Stimulated activated naive B cell treated with anti-CD40 and anti-IgM and Interleukin-4, amounts not matched to agents 10 μg/mL and 1 μg/mL and 100 μg/mL, for 72 hours (primary cell): Measurements from ENCODE around the gene ARHGAP42.
"Not testable (repeated sequence)": the region's sequence is repeated elsewhere in the genome, so short reads cannot be mapped to it uniquely, and the experiment has no call there.

Experiments
- ATAC-seq, 2 donors: fragments of 150-1000 bp; cut with Tn5 transposase; replicated peaks; 2 replicates each; pipeline ENCODE4 v1.10.0; 2021; ENCODE audit warnings: moderate library complexity in 1 of 2
- DNase-seq: peaks from one replicate; pipeline ENCODE4 v3.0.0; 2021
- H3K27ac Mint-ChIP-seq: one replicate; pipeline ENCODE4 v1.8.0; 2022; ENCODE audit warnings: mild to moderate bottlenecking, mixed read lengths
- H3K27me3 Mint-ChIP-seq, 2 donors: one replicate each; pipeline ENCODE4 v1.8.0; 2022; ENCODE audit warnings: mixed read lengths in 2 of 2
- H3K36me3 Mint-ChIP-seq, 2 donors: one replicate each; pipeline ENCODE4 v1.8.0; 2022; ENCODE audit warnings: mixed read lengths in 2 of 2, mild to moderate bottlenecking in 1 of 2
- H3K4me1 Mint-ChIP-seq, 2 donors: one replicate each; pipeline ENCODE4 v1.8.0; 2022; ENCODE audit warnings: mixed read lengths in 2 of 2, mild to moderate bottlenecking in 1 of 2
- H3K4me3 Mint-ChIP-seq, 2 donors: one replicate each; pipeline ENCODE4 v1.8.0; 2022; ENCODE audit warnings: mild to moderate bottlenecking in 2 of 2, mixed read lengths in 2 of 2, moderate library complexity in 1 of 2
- H3K9me3 Mint-ChIP-seq, 2 donors: one replicate each; pipeline ENCODE4 v1.8.0; 2022; ENCODE audit warnings: mixed read lengths in 2 of 2, mild to moderate bottlenecking in 1 of 2

ARHGAP42 gene

GRCh38 chr11:100999756-101000155 lies 312.7 kb downstream of the ARHGAP42 start:
- H3K36me3 Mint-ChIP-seq: no peaks in the 10 kb centered on the region
- peaks cover 7 to 10% of the 10 kb centered on the region in 2 donors for H3K4me1 Mint-ChIP-seq
- no peak overlapping the region for H3K27ac Mint-ChIP-seq
- DNase-seq (peak; percentile 44), ATAC-seq (peak; percentile 93 to 96)
- H3K9me3 Mint-ChIP-seq: no peaks in the 10 kb centered on the region
- H3K4me3 Mint-ChIP-seq: no peak overlapping the region
- peaks cover 11% of the 10 kb centered on the region in 2 donors for H3K27me3 Mint-ChIP-seq

GRCh38 chr11:101003468-101003867 lies 316.4 kb downstream of the ARHGAP42 start:
- Mint-ChIP-seq H3K4me3 (no peak overlapping the region), H3K9me3 (no peaks in the 10 kb centered on the region), H3K36me3 (no peaks in the 10 kb centered on the region), H3K27me3 (peaks cover 11% of the 10 kb centered on the region in 2 donors), H3K27ac (no peak overlapping the region), H3K4me1 (peaks cover 9 to 19% of the 10 kb centered on the region in 2 donors)
- no peak for ATAC-seq
- DNase-seq: no peak

GRCh38 chr11:101008961-101009689 lies 322.0 kb downstream of the ARHGAP42 start:
- peak; percentile 93 to 95 for ATAC-seq
- Mint-ChIP-seq H3K4me3 (peak overlapping the region; percentile 3 to 41), H3K4me1 (peaks cover 18 to 29% of the 10 kb centered on the region in 2 donors), H3K36me3 (peaks cover 0 to 3% of the 10 kb centered on the region in 2 donors), H3K9me3 (peaks cover 2 to 3% of the 10 kb centered on the region in 2 donors), H3K27me3 (no peaks in the 10 kb centered on the region), H3K27ac (peak overlapping the region; percentile 82)
- DNase-seq: peak; percentile 13

- peak overlapping the region; percentile 82 for H3K27ac Mint-ChIP-seq
- peak; percentile 42 to 50 for ATAC-seq
- peaks cover 0 to 3% of the 10 kb centered on the region in 2 donors for H3K36me3 Mint-ChIP-seq
- peak overlapping the region in 1 of 2 donors; percentile 41 for H3K4me3 Mint-ChIP-seq
- peaks cover 18 to 29% of the 10 kb centered on the region in 2 donors for H3K4me1 Mint-ChIP-seq
- peaks cover 2 to 3% of the 10 kb centered on the region in 2 donors for H3K9me3 Mint-ChIP-seq
- DNase-seq: no peak
- H3K27me3 Mint-ChIP-seq: no peaks in the 10 kb centered on the region
Measured at GRCh38 chr11:101009690-101010055, 322.6 kb downstream of the ARHGAP42 start.

- no peak for ATAC-seq
- Mint-ChIP-seq H3K9me3 (peaks cover 2 to 3% of the 10 kb centered on the region in 2 donors), H3K4me1 (peaks cover 18 to 29% of the 10 kb centered on the region in 2 donors), H3K4me3 (no peak overlapping the region), H3K27ac (no peak overlapping the region), H3K27me3 (no peaks in the 10 kb centered on the region), H3K36me3 (peaks cover 0 to 3% of the 10 kb centered on the region in 2 donors)
- DNase-seq: no peak
Measured at GRCh38 chr11:101010899-101011298, 323.8 kb downstream of the ARHGAP42 start.

GRCh38 chr11:101011881-101012280 lies 324.8 kb downstream of the ARHGAP42 start:
- no peak overlapping the region for H3K4me3 Mint-ChIP-seq
- DNase-seq: no peak
- H3K4me1 Mint-ChIP-seq: peaks cover 18 to 29% of the 10 kb centered on the region in 2 donors
- H3K27me3 Mint-ChIP-seq: no peaks in the 10 kb centered on the region
- no peak overlapping the region for H3K27ac Mint-ChIP-seq
- H3K9me3 Mint-ChIP-seq: peaks cover 2 to 3% of the 10 kb centered on the region in 2 donors
- ATAC-seq: no peak
- H3K36me3 Mint-ChIP-seq: peaks cover 0 to 3% of the 10 kb centered on the region in 2 donors

DNA sequence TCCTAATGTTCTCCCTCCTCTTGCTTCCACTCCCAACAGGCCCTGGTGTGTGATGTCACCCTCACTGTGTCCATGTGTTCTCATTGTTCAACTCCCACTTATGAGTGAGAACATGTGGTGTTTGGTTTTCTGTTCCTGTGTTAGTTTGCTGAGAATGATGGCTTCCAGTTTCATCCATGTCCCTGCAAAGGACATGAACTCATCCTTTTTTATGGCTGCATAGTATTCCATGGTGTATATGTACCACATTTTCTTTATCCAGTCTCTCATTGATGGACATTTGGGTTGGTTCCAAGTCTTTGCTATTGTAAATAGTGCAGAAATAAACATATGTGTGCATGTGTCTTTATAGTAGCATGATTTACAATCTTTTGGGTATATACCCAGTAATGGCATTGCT lies 326.6 kb downstream of the ARHGAP42 start:
- H3K27me3 Mint-ChIP-seq, H3K9me3 Mint-ChIP-seq, ATAC-seq, H3K4me3 Mint-ChIP-seq, H3K27ac Mint-ChIP-seq, DNase-seq, H3K36me3 Mint-ChIP-seq: not testable (repeated sequence)
- peaks cover 14 to 18% of the 10 kb centered on the region in 2 donors for H3K4me1 Mint-ChIP-seq

- Mint-ChIP-seq H3K4me1 (peaks cover 4 to 7% of the 10 kb centered on the region in 2 donors), H3K4me3 (no peak overlapping the region), H3K27me3 (peaks cover 6 to 11% of the 10 kb centered on the region in 2 donors), H3K27ac (no peak overlapping the region), H3K9me3 (peaks cover 2 to 3% of the 10 kb centered on the region in 2 donors), H3K36me3 (peaks cover 0 to 3% of the 10 kb centered on the region in 2 donors)
- DNase-seq (no peak), ATAC-seq (no peak)
Measured at GRCh38 chr11:101014600-101015285, 327.7 kb downstream of the ARHGAP42 start.

DNA sequence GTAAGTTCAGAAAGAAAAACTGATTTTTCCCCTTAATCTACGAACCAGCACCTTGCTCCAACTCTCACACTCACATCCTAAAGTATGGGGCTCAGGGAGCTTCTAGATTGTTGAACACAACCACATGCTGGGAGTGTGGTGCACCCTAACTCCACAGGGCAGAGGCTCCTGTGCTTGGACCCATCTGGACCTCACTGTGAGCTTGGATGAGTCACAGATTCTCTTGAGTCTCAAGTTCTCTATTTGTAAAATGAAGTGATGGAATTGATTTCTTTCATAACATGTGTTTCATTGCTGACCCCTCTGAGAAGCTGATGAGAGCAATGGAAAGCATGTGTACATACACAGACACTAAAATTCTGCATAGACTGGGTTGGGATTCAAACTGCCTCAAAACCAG lies 332.8 kb downstream of the ARHGAP42 start:
- Mint-ChIP-seq H3K9me3 (no peaks in the 10 kb centered on the region), H3K27me3 (peaks cover 9 to 16% of the 10 kb centered on the region in 2 donors), H3K4me3 (no peak overlapping the region), H3K4me1 (no peaks in the 10 kb centered on the region), H3K27ac (no peak overlapping the region), H3K36me3 (no peaks in the 10 kb centered on the region)
- no peak for DNase-seq
- ATAC-seq: no peak

GRCh38 chr11:101022256-101022655 lies 335.2 kb downstream of the ARHGAP42 start:
- no peak overlapping the region for H3K4me3 Mint-ChIP-seq
- no peaks in the 10 kb centered on the region for H3K4me1 Mint-ChIP-seq
- no peaks in the 10 kb centered on the region for H3K9me3 Mint-ChIP-seq
- peaks cover 9 to 16% of the 10 kb centered on the region in 2 donors for H3K27me3 Mint-ChIP-seq
- no peaks in the 10 kb centered on the region for H3K36me3 Mint-ChIP-seq
- no peak overlapping the region for H3K27ac Mint-ChIP-seq
- DNase-seq (no peak), ATAC-seq (no peak)

DNA sequence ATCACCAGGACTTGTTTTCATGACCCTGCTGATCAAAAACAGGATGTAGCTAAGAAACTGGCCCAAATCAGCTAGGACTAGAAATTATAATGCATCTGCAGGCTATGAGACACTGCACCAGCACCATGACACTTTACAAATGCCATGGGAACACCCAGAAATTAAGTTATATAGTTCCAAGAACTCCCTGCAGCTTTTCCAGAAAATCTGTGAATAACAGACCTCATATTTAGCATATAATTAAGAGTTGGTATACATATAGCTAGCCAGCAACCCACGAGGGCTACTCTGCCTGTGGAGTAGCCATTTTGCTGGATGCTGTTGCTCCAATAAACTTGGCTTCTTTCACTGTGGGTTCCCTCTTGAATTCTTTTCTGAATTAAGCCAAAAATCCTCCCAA lies 341.6 kb downstream of the ARHGAP42 start:
- peaks cover 11 to 12% of the 10 kb centered on the region in 2 donors for H3K4me1 Mint-ChIP-seq
- no peak overlapping the region for H3K27ac Mint-ChIP-seq
- ATAC-seq: no peak
- H3K36me3 Mint-ChIP-seq: no peaks in the 10 kb centered on the region
- H3K9me3 Mint-ChIP-seq: no peaks in the 10 kb centered on the region
- H3K4me3 Mint-ChIP-seq: no peak overlapping the region
- no peak for DNase-seq
- H3K27me3 Mint-ChIP-seq: no peaks in the 10 kb centered on the region

GRCh38 chr11:101030015-101030414 lies 342.9 kb downstream of the ARHGAP42 start:
- H3K27ac Mint-ChIP-seq: no peak overlapping the region
- DNase-seq (no peak), ATAC-seq (no peak)
- H3K36me3 Mint-ChIP-seq: no peaks in the 10 kb centered on the region
- H3K4me1 Mint-ChIP-seq: peaks cover 11 to 12% of the 10 kb centered on the region in 2 donors
- H3K9me3 Mint-ChIP-seq: no peaks in the 10 kb centered on the region
- H3K4me3 Mint-ChIP-seq: no peak overlapping the region
- H3K27me3 Mint-ChIP-seq: no peaks in the 10 kb centered on the region

- H3K4me3 Mint-ChIP-seq: no peak overlapping the region
- no peaks in the 10 kb centered on the region for H3K27me3 Mint-ChIP-seq
- ATAC-seq (peak; percentile 93 to 96), DNase-seq (peak; percentile 16)
- H3K36me3 Mint-ChIP-seq: no peaks in the 10 kb centered on the region
- peak overlapping the region; percentile 48 for H3K27ac Mint-ChIP-seq
- no peaks in the 10 kb centered on the region for H3K9me3 Mint-ChIP-seq
- H3K4me1 Mint-ChIP-seq: peaks cover 11 to 12% of the 10 kb centered on the region in 2 donors
Measured at GRCh38 chr11:101030692-101031091, 343.6 kb downstream of the ARHGAP42 start.

DNA sequence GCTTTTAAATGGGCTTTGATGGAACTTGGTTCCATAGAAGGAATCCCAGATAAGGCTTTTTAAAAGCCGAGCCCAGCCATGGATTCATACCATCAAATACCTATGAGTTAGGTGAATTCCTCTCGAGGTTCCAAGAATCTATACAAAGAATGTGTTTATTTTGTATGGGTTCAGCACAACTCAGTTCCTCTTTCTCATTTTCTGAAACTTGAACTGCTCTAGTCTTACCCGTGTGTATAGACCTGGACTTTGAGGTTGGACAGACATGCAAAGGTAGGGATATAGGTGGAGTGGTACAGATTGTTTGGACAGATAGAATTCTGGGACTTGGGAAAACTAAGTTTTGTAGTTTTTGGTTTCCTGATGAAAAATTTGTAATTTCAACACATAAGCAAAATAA lies 344.6 kb downstream of the ARHGAP42 start:
- Mint-ChIP-seq H3K4me1 (peaks cover 11 to 12% of the 10 kb centered on the region in 2 donors), H3K9me3 (no peaks in the 10 kb centered on the region), H3K4me3 (no peak overlapping the region), H3K27ac (no peak overlapping the region), H3K27me3 (no peaks in the 10 kb centered on the region), H3K36me3 (no peaks in the 10 kb centered on the region)
- ATAC-seq: peak; percentile 54
- DNase-seq: no peak

DNA sequence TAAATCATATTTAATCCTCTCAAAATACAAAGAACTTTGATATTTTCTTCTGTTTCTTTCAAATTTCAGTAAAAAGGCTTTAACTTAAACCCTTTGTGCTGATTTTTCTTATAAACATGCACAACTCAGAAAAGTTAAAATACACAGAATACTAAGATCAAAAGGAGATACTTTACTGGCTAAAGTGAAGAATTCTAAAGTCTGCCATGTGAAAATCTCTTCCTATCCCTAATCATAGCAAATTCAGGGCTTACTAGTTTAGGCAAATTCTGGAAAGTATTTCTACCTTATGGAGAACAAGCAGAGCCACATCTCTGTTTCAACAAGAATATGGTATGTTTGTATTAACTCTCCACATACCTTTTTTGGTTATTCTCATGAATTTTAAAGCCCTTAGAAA lies 345.9 kb downstream of the ARHGAP42 start:
- ATAC-seq: no peak

More for the DNA sequence above, 345.9 kb downstream of the ARHGAP42 start:
- no peak for DNase-seq
- H3K27me3 Mint-ChIP-seq: no peaks in the 10 kb centered on the region
- no peaks in the 10 kb centered on the region for H3K36me3 Mint-ChIP-seq
- H3K9me3 Mint-ChIP-seq: no peaks in the 10 kb centered on the region
- no peak overlapping the region for H3K4me3 Mint-ChIP-seq
- H3K27ac Mint-ChIP-seq: no peak overlapping the region
- peaks cover 11 to 12% of the 10 kb centered on the region in 2 donors for H3K4me1 Mint-ChIP-seq
